ENCODE data around the gene DCHS2.

Gene DCHS2

DNA sequence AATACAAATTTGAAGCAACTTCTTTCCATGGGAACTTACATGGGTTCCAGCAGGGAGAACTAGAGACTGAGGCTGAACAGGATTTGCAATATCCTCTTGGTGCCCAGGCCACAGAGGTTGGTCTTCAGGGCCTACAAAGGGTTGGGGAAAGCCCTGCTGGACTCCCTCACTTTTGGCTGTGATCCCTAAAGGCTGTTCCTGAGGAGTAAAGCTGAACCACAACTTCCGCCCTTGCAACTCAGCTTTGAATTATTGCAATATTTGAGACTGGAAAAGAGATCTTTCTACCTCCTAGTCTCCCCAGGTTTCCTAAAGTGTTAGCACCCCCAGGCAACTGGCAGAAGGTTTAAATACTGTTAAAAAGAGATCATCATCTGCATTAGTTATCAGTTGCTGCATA lies 26.9 kb downstream of the DCHS2 start:
- Histone ChIP-seq H3K9me3 (ENCODE audit: low read length) (no peaks in the 10 kb centered on the region), H3K4me1 (ENCODE audit: insufficient read depth, low read length) (no peaks in the 10 kb centered on the region), H3K9ac (ENCODE audit: low read length) (no peak overlapping the region), H3K4me3 (ENCODE audit: low read depth in 1 of 2, low read length in 2 of 2) (no peak overlapping the region), H3K27me3 (ENCODE audit: control insufficient read depth in 1 of 2, insufficient read depth in 2 of 2, low read length in 2 of 2) (no peaks in the 10 kb centered on the region), H3K36me3 (ENCODE audit: insufficient read depth, low read length) (no peaks in the 10 kb centered on the region), H3K27ac (ENCODE audit: low read depth, low read length) (no peak overlapping the region)

DNA sequence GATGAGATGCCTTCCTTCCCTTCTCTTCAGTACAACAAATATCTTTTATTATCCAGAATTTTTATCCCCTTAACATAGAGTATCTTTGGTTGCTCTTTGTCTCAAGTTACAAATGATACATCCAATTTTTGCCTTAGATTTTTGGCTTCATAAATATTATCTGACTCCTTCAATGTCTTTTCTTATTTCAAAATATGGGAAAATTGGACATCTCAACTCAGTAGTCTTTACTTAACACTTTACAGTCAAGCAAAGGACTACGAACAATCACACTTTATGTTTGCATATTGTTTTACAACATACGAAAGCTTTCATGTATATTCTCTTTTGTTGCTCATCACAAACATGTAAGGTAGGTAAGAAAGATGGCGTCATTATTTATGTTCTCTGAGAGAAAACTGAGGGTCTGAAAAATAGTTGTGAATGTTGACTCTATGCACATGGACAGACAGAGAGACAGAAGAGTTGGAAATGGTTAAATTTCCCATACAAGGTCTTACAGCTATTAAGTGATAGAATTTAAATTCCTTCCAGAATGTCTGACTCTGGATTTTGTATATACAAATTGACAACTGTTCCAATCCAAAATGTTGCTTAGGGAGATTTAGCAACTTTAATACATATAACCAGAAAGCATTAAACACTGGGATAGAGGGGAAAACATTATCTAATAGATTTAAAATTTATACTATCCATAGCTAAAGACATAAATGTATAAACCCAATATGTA lies 29.4 kb downstream of the DCHS2 start:
- Histone ChIP-seq H3K27me3 (ENCODE audit: control insufficient read depth in 1 of 2, insufficient read depth in 2 of 2, low read length in 2 of 2) (no peaks in the 10 kb centered on the region), H3K4me3 (ENCODE audit: low read depth in 1 of 2, low read length in 2 of 2) (no peak overlapping the region), H3K4me1 (ENCODE audit: insufficient read depth, low read length) (no peaks in the 10 kb centered on the region), H3K36me3 (ENCODE audit: insufficient read depth, low read length) (no peaks in the 10 kb centered on the region), H3K9ac (ENCODE audit: low read length) (no peak overlapping the region), H3K27ac (ENCODE audit: low read depth, low read length) (no peak overlapping the region), H3K9me3 (ENCODE audit: low read length) (no peaks in the 10 kb centered on the region)

DNA sequence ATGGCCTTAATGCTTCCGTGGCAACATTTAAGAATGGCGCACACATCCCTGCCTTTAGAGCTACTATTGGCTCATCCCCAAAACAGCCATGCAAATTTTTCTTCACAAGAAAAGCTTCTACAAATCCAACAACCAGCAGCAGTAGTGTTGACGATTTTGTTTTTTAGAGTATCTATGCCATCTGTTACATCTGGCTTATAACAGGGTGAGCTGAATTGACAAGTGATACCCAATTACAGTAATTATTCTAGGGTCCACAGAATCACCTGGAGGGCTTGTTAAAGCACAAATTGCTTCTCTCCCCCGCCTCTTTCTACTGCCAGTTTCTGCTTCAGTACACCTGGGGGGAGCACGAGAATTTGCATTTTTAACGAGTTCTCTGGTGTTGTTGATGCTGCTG lies 34.1 kb downstream of the DCHS2 start:
- H3K9me3 ChIP-seq (ENCODE audit: low read length), result no peaks in the 10 kb centered on the region
- no peak overlapping the region for H3K27ac ChIP-seq (ENCODE audit: low read depth, low read length)
- no peak overlapping the region for H3K4me3 ChIP-seq (ENCODE audit: low read depth in 1 of 2, low read length in 2 of 2)
- H3K27me3 ChIP-seq (ENCODE audit: control insufficient read depth in 1 of 2, insufficient read depth in 2 of 2, low read length in 2 of 2), result no peaks in the 10 kb centered on the region
- H3K4me1 ChIP-seq (ENCODE audit: insufficient read depth, low read length), result no peaks in the 10 kb centered on the region
- H3K9ac ChIP-seq (ENCODE audit: low read length), result no peak overlapping the region
- H3K36me3 ChIP-seq (ENCODE audit: insufficient read depth, low read length), result no peaks in the 10 kb centered on the region

DNA sequence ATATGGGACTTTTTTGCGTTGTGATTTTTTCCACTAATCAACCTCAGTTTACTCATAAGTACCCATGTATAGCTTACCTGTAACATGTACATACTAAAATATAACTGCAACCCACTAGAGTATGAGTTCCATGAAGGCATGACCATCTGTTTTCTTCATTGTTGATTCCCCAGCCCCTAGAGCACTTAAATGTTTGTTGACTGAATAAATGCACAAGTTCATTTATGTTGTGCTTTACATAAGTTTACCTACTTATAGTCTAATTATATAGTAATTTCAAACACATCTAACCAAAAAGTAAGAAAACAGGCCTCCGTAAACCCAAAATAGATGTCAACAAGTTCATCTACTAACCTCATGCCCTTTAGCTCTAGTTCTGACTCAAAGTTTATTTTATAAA lies 34.7 kb downstream of the DCHS2 start:
- H3K9me3 ChIP-seq (ENCODE audit: low read length), result no peaks in the 10 kb centered on the region
- no peaks in the 10 kb centered on the region for H3K4me1 ChIP-seq (ENCODE audit: insufficient read depth, low read length)
- no peaks in the 10 kb centered on the region for H3K36me3 ChIP-seq (ENCODE audit: insufficient read depth, low read length)
- H3K27me3 ChIP-seq (ENCODE audit: control insufficient read depth in 1 of 2, insufficient read depth in 2 of 2, low read length in 2 of 2), result no peaks in the 10 kb centered on the region
- no peak overlapping the region for H3K27ac ChIP-seq (ENCODE audit: low read depth, low read length)
- H3K4me3 ChIP-seq (ENCODE audit: low read depth in 1 of 2, low read length in 2 of 2), result no peak overlapping the region
- H3K9ac ChIP-seq (ENCODE audit: low read length), result no peak overlapping the region

DNA sequence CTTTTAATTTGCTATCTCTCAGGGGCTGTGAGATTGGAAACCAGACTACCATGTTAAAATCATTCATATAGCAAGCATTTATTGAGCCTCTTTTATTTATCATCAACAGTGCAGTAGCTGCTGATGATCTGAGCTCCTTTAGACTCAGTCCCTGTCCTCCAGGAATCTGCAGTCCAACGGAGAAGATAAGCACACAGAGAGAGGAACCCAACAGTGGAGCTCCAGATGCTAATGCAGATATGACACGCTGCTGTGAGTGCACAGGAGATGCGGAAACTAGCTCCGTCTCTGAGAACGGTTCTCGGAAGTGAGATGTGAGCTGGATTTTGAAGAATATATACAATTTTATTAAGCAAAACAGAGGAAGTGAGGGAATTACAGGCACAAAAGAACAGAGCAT lies 35.4 kb downstream of the DCHS2 start:
- Histone ChIP-seq H3K4me1 (ENCODE audit: insufficient read depth, low read length) (peaks cover 5% of the 10 kb centered on the region), H3K9me3 (ENCODE audit: low read length) (no peaks in the 10 kb centered on the region), H3K36me3 (ENCODE audit: insufficient read depth, low read length) (no peaks in the 10 kb centered on the region), H3K27me3 (ENCODE audit: control insufficient read depth in 1 of 2, insufficient read depth in 2 of 2, low read length in 2 of 2) (no peaks in the 10 kb centered on the region), H3K27ac (ENCODE audit: low read depth, low read length) (no peak overlapping the region), H3K4me3 (ENCODE audit: low read depth in 1 of 2, low read length in 2 of 2) (no peak overlapping the region), H3K9ac (ENCODE audit: low read length) (no peak overlapping the region)

DNA sequence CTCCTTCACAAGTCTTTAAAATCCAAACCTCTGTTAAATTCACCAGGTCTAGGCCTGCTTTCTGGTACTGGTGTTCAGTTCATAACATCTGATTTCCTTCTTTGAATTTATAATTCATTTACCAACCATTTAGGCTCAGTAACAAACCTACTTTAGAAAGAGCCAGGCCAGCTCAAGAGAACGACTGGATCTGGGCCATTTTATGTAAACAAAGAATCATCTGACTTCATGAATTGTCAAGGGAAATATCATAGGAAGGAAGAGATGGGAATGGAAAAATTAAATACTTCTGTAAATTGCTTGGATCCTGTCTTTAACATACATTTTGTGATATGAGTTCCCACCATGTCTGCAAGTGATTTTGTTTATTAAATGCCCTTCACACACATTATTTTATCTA lies 36.5 kb downstream of the DCHS2 start:
- H3K4me1 ChIP-seq (ENCODE audit: insufficient read depth, low read length), result peaks cover 12% of the 10 kb centered on the region
- H3K36me3 ChIP-seq (ENCODE audit: insufficient read depth, low read length), result no peaks in the 10 kb centered on the region
- no peak overlapping the region for H3K27ac ChIP-seq (ENCODE audit: low read depth, low read length)
- H3K9ac ChIP-seq (ENCODE audit: low read length), result no peak overlapping the region
- H3K27me3 ChIP-seq (ENCODE audit: control insufficient read depth in 1 of 2, insufficient read depth in 2 of 2, low read length in 2 of 2), result no peaks in the 10 kb centered on the region
- no peak overlapping the region for H3K4me3 ChIP-seq (ENCODE audit: low read depth in 1 of 2, low read length in 2 of 2)
- no peaks in the 10 kb centered on the region for H3K9me3 ChIP-seq (ENCODE audit: low read length)

DNA sequence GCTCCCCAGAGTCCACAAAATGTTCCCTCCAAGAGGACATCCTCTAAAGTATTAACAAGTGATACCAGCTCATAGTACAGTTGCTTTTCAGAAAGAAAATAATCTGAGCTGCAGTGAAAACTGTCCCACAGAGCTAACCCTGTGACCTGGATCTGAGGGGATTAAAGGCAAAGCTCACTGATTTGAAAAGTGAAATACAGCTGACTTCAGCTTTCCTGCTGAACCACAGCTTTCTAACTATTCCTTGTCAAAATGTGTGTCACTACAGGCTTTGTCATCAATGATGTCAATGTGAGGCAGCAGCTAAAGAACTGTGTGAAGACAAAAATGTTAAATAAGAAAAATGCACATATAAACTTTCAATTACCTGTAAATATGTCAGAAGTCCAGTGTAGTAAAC lies 36.9 kb downstream of the DCHS2 start:
- Histone ChIP-seq H3K27ac (ENCODE audit: low read depth, low read length) (no peak overlapping the region), H3K4me3 (ENCODE audit: low read depth in 1 of 2, low read length in 2 of 2) (no peak overlapping the region), H3K4me1 (ENCODE audit: insufficient read depth, low read length) (peaks cover 12% of the 10 kb centered on the region), H3K36me3 (ENCODE audit: insufficient read depth, low read length) (no peaks in the 10 kb centered on the region), H3K9me3 (ENCODE audit: low read length) (no peaks in the 10 kb centered on the region), H3K9ac (ENCODE audit: low read length) (no peak overlapping the region), H3K27me3 (ENCODE audit: control insufficient read depth in 1 of 2, insufficient read depth in 2 of 2, low read length in 2 of 2) (no peaks in the 10 kb centered on the region)

DNA sequence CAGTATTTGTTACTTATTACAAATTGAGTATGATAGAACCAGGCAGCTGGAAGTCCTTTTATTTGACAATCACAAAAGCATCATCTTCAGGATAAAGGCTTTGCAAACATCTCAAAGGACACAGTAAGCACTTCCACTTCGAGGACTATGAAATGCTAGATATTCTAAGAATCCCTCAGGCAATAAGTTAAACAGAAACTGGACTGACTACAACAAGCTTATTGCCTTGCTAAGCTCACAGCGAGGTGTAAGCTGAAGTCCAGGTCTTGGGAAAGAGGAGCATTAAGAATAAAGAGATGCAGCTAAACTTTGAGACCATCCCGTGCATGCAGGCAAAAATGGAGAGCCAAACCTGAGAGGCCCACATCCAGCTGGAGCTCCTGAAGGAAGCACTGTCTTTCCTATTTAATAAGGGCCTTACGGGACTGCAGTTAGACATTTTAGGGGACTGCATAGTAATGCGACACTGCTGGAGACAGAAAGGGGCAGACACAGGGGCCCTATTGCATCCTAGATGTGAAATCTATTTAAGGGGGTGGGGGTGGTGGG lies 38.7 kb downstream of the DCHS2 start:
- peaks cover 12% of the 10 kb centered on the region for H3K4me1 ChIP-seq (ENCODE audit: insufficient read depth, low read length)
- no peaks in the 10 kb centered on the region for H3K9me3 ChIP-seq (ENCODE audit: low read length)
- H3K27ac ChIP-seq (ENCODE audit: low read depth, low read length), result no peak overlapping the region

DNA sequence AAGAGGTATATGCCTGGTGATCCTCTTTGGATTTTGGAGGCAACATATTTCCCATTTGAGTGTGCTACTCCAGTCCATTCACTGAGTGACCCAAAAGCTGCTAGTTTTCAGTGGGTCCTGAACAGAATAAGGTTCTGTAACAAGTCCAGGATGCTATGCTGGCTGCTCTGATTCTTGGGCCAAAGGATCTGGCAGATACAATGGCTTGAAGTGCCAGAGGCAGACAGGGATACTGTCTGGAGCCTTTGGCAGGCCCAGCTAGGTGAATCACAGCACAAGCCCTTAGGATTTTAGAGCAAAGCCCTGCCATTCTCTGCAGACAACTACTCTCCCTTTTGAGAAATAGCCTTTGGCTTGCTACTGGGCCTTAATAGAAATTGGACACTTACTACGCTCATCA lies 40.6 kb downstream of the DCHS2 start:
- H3K9me3 ChIP-seq (ENCODE audit: low read length), result no peaks in the 10 kb centered on the region
- H3K27ac ChIP-seq (ENCODE audit: low read depth, low read length), result no peak overlapping the region
- H3K4me1 ChIP-seq (ENCODE audit: insufficient read depth, low read length), result peaks cover 12% of the 10 kb centered on the region
- no peak overlapping the region for H3K4me3 ChIP-seq (ENCODE audit: low read depth in 1 of 2, low read length in 2 of 2)
- H3K36me3 ChIP-seq (ENCODE audit: insufficient read depth, low read length), result no peaks in the 10 kb centered on the region
- H3K27me3 ChIP-seq (ENCODE audit: control insufficient read depth in 1 of 2, insufficient read depth in 2 of 2, low read length in 2 of 2), result no peaks in the 10 kb centered on the region
- H3K9ac ChIP-seq (ENCODE audit: low read length), result no peak overlapping the region

More for the DNA sequence above, 38.7 kb downstream of the DCHS2 start:
- no peaks in the 10 kb centered on the region for H3K36me3 ChIP-seq (ENCODE audit: insufficient read depth, low read length)
- H3K4me3 ChIP-seq (ENCODE audit: low read depth in 1 of 2, low read length in 2 of 2), result no peak overlapping the region
- no peak overlapping the region for H3K9ac ChIP-seq (ENCODE audit: low read length)
- no peaks in the 10 kb centered on the region for H3K27me3 ChIP-seq (ENCODE audit: control insufficient read depth in 1 of 2, insufficient read depth in 2 of 2, low read length in 2 of 2)

DNA sequence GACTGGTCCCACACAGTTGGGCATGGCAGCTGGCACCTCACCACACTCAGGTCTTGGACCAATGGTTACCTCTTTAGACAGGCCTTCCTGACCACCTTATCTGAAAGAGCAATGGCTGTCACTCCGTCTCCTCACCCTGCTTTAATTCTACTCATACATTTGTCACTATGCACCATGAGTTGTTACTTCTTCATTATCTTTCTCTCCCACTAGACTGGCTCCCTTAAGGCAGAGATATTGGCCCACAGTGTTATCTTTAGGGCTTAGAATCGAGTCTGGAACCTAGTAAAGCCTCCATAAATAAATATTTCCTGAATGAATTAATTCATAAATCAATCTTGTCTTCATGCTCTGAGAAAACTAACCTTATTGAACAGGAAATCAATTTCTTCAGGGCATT lies 46.6 kb downstream of the DCHS2 start:
- Histone ChIP-seq H3K9ac (ENCODE audit: low read length) (no peak overlapping the region), H3K36me3 (ENCODE audit: insufficient read depth, low read length) (no peaks in the 10 kb centered on the region), H3K27me3 (ENCODE audit: control insufficient read depth in 1 of 2, insufficient read depth in 2 of 2, low read length in 2 of 2) (no peaks in the 10 kb centered on the region), H3K27ac (ENCODE audit: low read depth, low read length) (no peak overlapping the region), H3K9me3 (ENCODE audit: low read length) (no peaks in the 10 kb centered on the region), H3K4me1 (ENCODE audit: insufficient read depth, low read length) (no peaks in the 10 kb centered on the region), H3K4me3 (ENCODE audit: low read depth in 1 of 2, low read length in 2 of 2) (no peak overlapping the region)

DNA sequence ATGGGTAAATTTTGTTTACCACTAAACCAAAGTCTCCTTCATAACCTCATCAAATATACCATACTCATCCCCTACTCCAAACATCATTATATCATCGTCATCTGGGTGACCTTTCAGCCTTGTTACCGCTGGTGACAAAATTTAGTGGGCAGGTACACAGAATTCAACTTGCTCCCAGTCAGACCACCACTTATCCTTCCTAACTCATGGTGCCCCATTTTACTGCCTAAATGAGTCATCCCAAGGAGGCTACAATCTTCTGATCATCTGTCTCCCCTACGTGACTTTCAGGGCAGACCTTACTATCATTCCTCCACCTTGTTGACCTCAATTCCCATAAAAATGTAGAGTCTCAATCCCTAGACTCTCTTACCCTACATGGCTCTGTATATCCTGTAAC lies 49.6 kb downstream of the DCHS2 start:
- Histone ChIP-seq H3K4me1 (ENCODE audit: insufficient read depth, low read length) (no peaks in the 10 kb centered on the region), H3K36me3 (ENCODE audit: insufficient read depth, low read length) (no peaks in the 10 kb centered on the region), H3K27me3 (ENCODE audit: control insufficient read depth in 1 of 2, insufficient read depth in 2 of 2, low read length in 2 of 2) (no peaks in the 10 kb centered on the region), H3K4me3 (ENCODE audit: low read depth in 1 of 2, low read length in 2 of 2) (no peak overlapping the region), H3K27ac (ENCODE audit: low read depth, low read length) (no peak overlapping the region), H3K9ac (ENCODE audit: low read length) (no peak overlapping the region), H3K9me3 (ENCODE audit: low read length) (no peaks in the 10 kb centered on the region)

DNA sequence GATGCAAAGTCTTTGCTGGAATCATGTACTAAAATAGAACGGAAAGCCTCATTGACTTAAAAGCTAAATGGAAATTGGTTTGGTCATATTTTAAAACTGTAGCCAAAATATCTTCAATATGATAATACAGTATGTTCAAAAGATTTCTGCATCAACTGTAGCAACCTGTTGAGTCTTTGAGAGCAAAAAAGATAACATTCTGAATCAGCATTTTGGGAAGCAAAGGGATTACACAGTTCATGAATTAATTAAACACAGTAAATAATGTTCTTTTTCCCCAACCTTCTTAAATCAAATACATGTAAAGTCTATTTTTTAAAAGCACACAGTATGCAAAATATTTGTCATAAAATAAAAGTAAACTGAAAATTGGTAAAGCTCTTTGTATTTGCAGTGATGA lies 50.5 kb downstream of the DCHS2 start:
- no peaks in the 10 kb centered on the region for H3K27me3 ChIP-seq (ENCODE audit: control insufficient read depth in 1 of 2, insufficient read depth in 2 of 2, low read length in 2 of 2)
- H3K9me3 ChIP-seq (ENCODE audit: low read length), result no peaks in the 10 kb centered on the region
- H3K36me3 ChIP-seq (ENCODE audit: insufficient read depth, low read length), result no peaks in the 10 kb centered on the region
- no peaks in the 10 kb centered on the region for H3K4me1 ChIP-seq (ENCODE audit: insufficient read depth, low read length)
- no peak overlapping the region for H3K27ac ChIP-seq (ENCODE audit: low read depth, low read length)
- no peak overlapping the region for H3K9ac ChIP-seq (ENCODE audit: low read length)
- H3K4me3 ChIP-seq (ENCODE audit: low read depth in 1 of 2, low read length in 2 of 2), result no peak overlapping the region
